SK-N-SH (cell line): ENCODE results near the gene NALCN. TPM values are rescaled to one million over a fixed set of nuclear protein-coding genes. Genes with fewer than 3 reads are reported as not detected.
A peak's percentile ranks its signal among the peaks of the same experiment; 100 is the strongest.

Source experiments
- CTCF ChIA-PET: fragments of 300-600, 350-600 bp; formaldehyde crosslinking; extraction: SDS; loops from one replicate; lab custom pipeline; 2021; lab: Yijun Ruan, JAX
- POLR2A ChIA-PET: fragments of 350-600 bp; sonication (Branson Sonifier 250); formaldehyde crosslinking; extraction: SDS; loops from one replicate; lab custom pipeline; 2020; ENCODE audit warnings: antibody characterized with exemption, inconsistent platforms; lab: Yijun Ruan, JAX
- DNase-seq: peaks from one replicate; pipeline ENCODE4 v3.0.0; 2012
- H2AFZ ChIP-seq: fragments of 200-600 bp; sonication (generic); 2 replicates; pipeline ENCODE4 v1.8.1; 2016; ENCODE audit warnings: antibody characterized with exemption, mild to moderate bottlenecking, low read depth
- H3F3A ChIP-seq: fragments of 200-600 bp; sonication (generic); replicated peaks from 2 replicates; pipeline ENCODE3; 2016; ENCODE audit warnings: antibody characterized with exemption, mild to moderate bottlenecking; ENCODE audit not compliant: insufficient read depth
- H3K27ac ChIP-seq, 2 experiments: fragments of 200-500 bp in 1 of 2; fragments of 200-600 bp in 1 of 2; sonication (Bioruptor generic) in 1 of 2; sonication (generic), shearing (Covaris generic) in 1 of 2; 2 replicates each; pipeline versions ENCODE4 v1.5.1 to v1.6.1; 2014 to 2016; ENCODE audit warnings: low read depth in 2 of 2, inconsistent platforms in 1 of 2, low read length in 1 of 2, mild to moderate bottlenecking in 1 of 2, mixed read lengths in 1 of 2
- H3K27me3 ChIP-seq: fragments of 200-600 bp; sonication (generic), shearing (Covaris generic); 2 replicates; pipeline ENCODE4 v1.6.1; 2016; ENCODE audit warnings: mixed run types; ENCODE audit not compliant: insufficient read depth
- H3K36me3 ChIP-seq, 2 experiments: fragments of 200-500 bp in 1 of 2; fragments of 200-600 bp in 1 of 2; sonication (Bioruptor generic) in 1 of 2; sonication (generic) in 1 of 2; replicated peaks in 1 of 2; 2 replicates each; pipeline versions ENCODE3 to v1.5.1; 2014 to 2016; ENCODE audit warnings: low read length in 1 of 2, mild to moderate bottlenecking in 1 of 2; ENCODE audit not compliant: insufficient read depth in 2 of 2, control insufficient read depth in 1 of 2
- H3K4me1 ChIP-seq, 2 experiments: fragments of 200-500 bp in 1 of 2; fragments of 200-600 bp in 1 of 2; sonication (Bioruptor generic) in 1 of 2; sonication (generic), shearing (Covaris generic) in 1 of 2; 2 replicates each; pipeline versions ENCODE4 v1.5.1 to v1.6.1; 2014 to 2016; ENCODE audit warnings: low read depth in 1 of 2, low read length in 1 of 2, mixed run types in 1 of 2; ENCODE audit not compliant: insufficient read depth in 2 of 2, control insufficient read depth in 1 of 2
- H3K4me2 ChIP-seq: fragments of 200-600 bp; sonication (generic), shearing (Covaris generic); 2 replicates; pipeline ENCODE4 v1.6.1; 2017; ENCODE audit warnings: mixed run types
- H3K4me3 ChIP-seq, 2 experiments: fragments of 200-500 bp in 1 of 2; fragments of 200-600 bp in 1 of 2; sonication (Bioruptor generic) in 1 of 2; sonication (generic), shearing (Covaris generic) in 1 of 2; 2 replicates each; pipeline versions ENCODE4 v1.5.1 to v1.8.1; 2014 to 2016; ENCODE audit warnings: low read depth in 2 of 2, inconsistent platforms in 1 of 2, low read length in 1 of 2, mild to moderate bottlenecking in 1 of 2, mixed read lengths in 1 of 2, moderate library complexity in 1 of 2
- H3K79me2 ChIP-seq: fragments of 200-600 bp; sonication (generic); 2 replicates; pipeline ENCODE4 v1.8.1; 2017; ENCODE audit warnings: mild to moderate bottlenecking; ENCODE audit not compliant: insufficient read depth
- H3K9ac ChIP-seq: fragments of 200-600 bp; sonication (generic); 2 replicates; pipeline ENCODE4 v1.6.1; 2017; ENCODE audit warnings: mixed run types
- H3K9me2 ChIP-seq: fragments of 200-600 bp; sonication (generic); 2 replicates; pipeline ENCODE4 v1.6.1; 2017; ENCODE audit warnings: mixed run types
- H3K9me3 ChIP-seq: fragments of 200-600 bp; sonication (generic); 2 replicates; pipeline ENCODE4 v1.6.1; 2017; ENCODE audit warnings: mixed run types, mild to moderate bottlenecking, moderate library complexity
- H4K20me1 ChIP-seq: fragments of 200-600 bp; sonication (generic); 2 replicates; pipeline ENCODE4 v1.6.1; 2017; ENCODE audit warnings: mild to moderate bottlenecking, mixed run types; ENCODE audit not compliant: insufficient read depth
- EP300 ChIP-seq, 2 experiments: IDR thresholded peaks; 2 replicates each; pipeline versions ENCODE4 v1.4.0 to v1.6.1; 2012; ENCODE audit warnings: borderline replicate concordance in 1 of 2, low read depth in 1 of 2, low read length in 1 of 2
- FOSL2 ChIP-seq: IDR thresholded peaks from 2 replicates; pipeline ENCODE4 v1.4.0; 2012; ENCODE audit warnings: low read depth, mild to moderate bottlenecking, moderate library complexity, borderline replicate concordance
- FOXM1 ChIP-seq: IDR thresholded peaks from 2 replicates; pipeline ENCODE4 v1.4.0; 2012; ENCODE audit warnings: low read depth, mild to moderate bottlenecking
- GATA2 ChIP-seq: sonication (generic); formaldehyde crosslinking; IDR thresholded peaks from 2 replicates; pipeline ENCODE4 v1.5.0; 2020; ENCODE audit warnings: mild to moderate bottlenecking, missing genetic modification reagents
- IRF3 ChIP-seq: fragments of 150-350 bp; IDR thresholded peaks from 2 replicates; pipeline ENCODE4 v1.6.1; 2016; ENCODE audit warnings: mild to moderate bottlenecking, low read depth, low read length
- JUND ChIP-seq: IDR thresholded peaks from 2 replicates; pipeline ENCODE4 v1.4.0; 2012
- NFIC ChIP-seq: IDR thresholded peaks from 2 replicates; pipeline ENCODE4 v1.4.0; 2012; ENCODE audit warnings: borderline replicate concordance
- PBX3 ChIP-seq: IDR thresholded peaks from 2 replicates; pipeline ENCODE4; 2012
- POLR2AphosphoS5 ChIP-seq: IDR thresholded peaks from 2 replicates; pipeline ENCODE4 v1.6.1; 2012; ENCODE audit warnings: low read depth, low read length
- REST ChIP-seq: IDR thresholded peaks from 2 replicates; pipeline ENCODE4 v1.6.1; 2012; ENCODE audit warnings: mild to moderate bottlenecking, low read depth, low read length, moderate library complexity
- RXRA ChIP-seq: IDR thresholded peaks from 2 replicates; pipeline ENCODE4 v1.4.0; 2012; ENCODE audit warnings: low read depth, mild to moderate bottlenecking, borderline replicate concordance
- SIN3A ChIP-seq: IDR thresholded peaks from 2 replicates; pipeline ENCODE4 v1.6.1; 2012; ENCODE audit warnings: low read depth, mild to moderate bottlenecking, low read length, moderate library complexity, borderline replicate concordance
- SMC3 ChIP-seq: IDR thresholded peaks from 2 replicates; pipeline ENCODE4 v1.6.1; 2012; ENCODE audit warnings: low read depth, low read length, improper control_type of control experiment
- TAF1 ChIP-seq: IDR thresholded peaks from 2 replicates; pipeline ENCODE4 v1.6.1; 2012; ENCODE audit warnings: low read depth, mild to moderate bottlenecking, low read length, moderate library complexity, borderline replicate concordance
- TCF12 ChIP-seq: IDR thresholded peaks from 2 replicates; pipeline ENCODE4 v1.4.0; 2012
- TEAD4 ChIP-seq: IDR thresholded peaks from 2 replicates; pipeline ENCODE4 v1.4.0; 2012; ENCODE audit warnings: mild to moderate bottlenecking, borderline replicate concordance; ENCODE audit not compliant: insufficient read depth
- YY1 ChIP-seq: IDR thresholded peaks from 2 replicates; pipeline ENCODE4 v1.4.0; 2012; ENCODE audit warnings: low read depth, mild to moderate bottlenecking
- WGBS: methylation state at CpG from one replicate; pipeline ENCODE4 v1.1.6; 2017; ENCODE audit warnings: low lambda C conversion rate; 5-methylcytosine and 5-hydroxymethylcytosine counted together
- polyA plus RNA-seq, 3 experiments: library from polyadenylated mRNA; depleted of rRNA; stranded (reverse); fragments of >200 nt; gene quantifications; 2 replicates each; pipeline ENCODE4 v1.2.3, GENCODE V29; 2012

NALCN gene
- polyA plus RNA-seq, 1 of the 3 experiments (the other 2 are of a cell fraction), result 3.0 TPM

- no peak for DNase-seq
- CTCF ChIA-PET, result no interaction called here
- H2AFZ ChIP-seq, result no peak overlapping the region
Observed at GRCh38 chr13:101397742-101398141, 18.6 kb downstream of the NALCN start.

More at GRCh38 chr13:101397742-101398141, 18.6 kb downstream of the NALCN start:
- Histone ChIP-seq H3K9me2 (no peaks in the 10 kb centered on the region), H3K9ac (peak overlapping the region; percentile 63), H3K4me2 (peak overlapping the region; percentile 60), H3K4me1 (peaks cover 0 to 28% of the 10 kb centered on the region in 2 experiments), H3K36me3 (peaks cover 0 to 9% of the 10 kb centered on the region in 2 experiments), H3K9me3 (no peaks in the 10 kb centered on the region), H3K27me3 (no peaks in the 10 kb centered on the region), H3K79me2 (no peaks in the 10 kb centered on the region; the same call in 1 of the 2 replicates), H3F3A (peaks cover 38% of the 10 kb centered on the region), H4K20me1 (no peaks in the 10 kb centered on the region), H3K27ac (peak overlapping the region; percentile 56 to 93; a peak in 3 of 4 replicates), H3K4me3 (0 out of 4 replicates have a peak overlapping the region, but pooled peaks of 1 of the 2 experiments have one; percentile 32)
- WGBS, result 4% methylated on average over 2 of the region's 2 CpGs
- TF ChIP-seq EP300 (IDR thresholded peaks at IDR 0.05; ENCODE audit: borderline replicate concordance in 1 of 2, low read depth in 1 of 2, low read length in 1 of 2) (peak in 1 of 2 experiments; percentile 90; a peak in 2 of 4 replicates), SMC3 (no peak), TAF1 (peak; percentile 38; the same call in 1 of the 2 replicates), TEAD4 (peak; percentile 44; the same call in 1 of the 2 replicates), IRF3 (no peak), RXRA (peak; percentile 91; the same call in 1 of the 2 replicates), SIN3A (peak; percentile 52; the same call in 1 of the 2 replicates), TCF12 (peak; percentile 73), JUND (peak; percentile 90), POLR2AphosphoS5 (peak; percentile 34; the same call in 1 of the 2 replicates), REST (0 out of 2 replicates have a peak, but pooled peaks have one; percentile 20), NFIC (peak; percentile 76; the same call in 1 of the 2 replicates), FOSL2 (peak; percentile 94), PBX3 (peak; percentile 91), YY1 (no peak), FOXM1 (no peak), GATA2 (CRISPR knock-in tag) (no peak)
- POLR2A ChIA-PET, result no interaction called here
